Measurements from ENCODE around the gene ATXN1. TPM values are rescaled to one million over a fixed set of nuclear protein-coding genes. Genes with fewer than 3 reads are reported as not detected.

ATXN1 gene
- total and polyA plus RNA-seq, 2 of the 8 experiments (the other 6 are each of a cell fraction or from before 2014, with no cell fraction given), result 1.6 to 4.0 TPM

- TF ChIP-seq RBBP5 (IDR thresholded peaks at IDR 0.05; ENCODE audit: borderline replicate concordance, low read depth, low read length), result no peak
- TF ChIP-seq ATF3 (IDR thresholded peaks at IDR 0.05; ENCODE audit: insufficient read depth, low read depth, low read length), result no peak
- no peak for TF ChIP-seq POLR2A (IDR thresholded peaks at IDR 0.05; ENCODE audit: control extremely low read depth in 1 of 2, low read depth in 2 of 2, low read length in 2 of 2)
- TF ChIP-seq SP1 (IDR thresholded peaks at IDR 0.05; ENCODE audit: low read depth, low read length), result no peak
- no peak for TF ChIP-seq SP4 (IDR thresholded peaks at IDR 0.05; ENCODE audit: low read length)
- TF ChIP-seq YY1 (IDR thresholded peaks at IDR 0.05; ENCODE audit: low read depth, low read length), result no peak
- TF ChIP-seq USF2 (IDR thresholded peaks at IDR 0.05; ENCODE audit: low read length), result no peak
- no peak for TF ChIP-seq TEAD4 (IDR thresholded peaks at IDR 0.05; ENCODE audit: low read depth, low read length)
Measured at GRCh38 chr6:16754876-16755275, 6.4 kb downstream of the ATXN1 start (continued).
